Esophagus squamous epithelium (tissue), 4 donors: Measurements from ENCODE around the gene USP37.

ENCODE experiments used
- CTCF ChIP-seq, 6 experiments: fragments of 450-650 bp in 4 of 6; fragments of 200-600 bp in 2 of 6; sonication (generic) in 2 of 6; IDR thresholded peaks; one replicate each; pipeline ENCODE4 v1.5.1; 2016 to 2019; ENCODE audit warnings: antibody characterized with exemption in 6 of 6, mild to moderate bottlenecking in 4 of 6, moderate library complexity in 4 of 6
- POLR2A ChIP-seq, 4 donors: fragments of 450-650 bp; IDR thresholded peaks; one replicate each; pipeline ENCODE4 v1.6.1; 2017; ENCODE audit warnings: antibody characterized with exemption in 4 of 4, mild to moderate bottlenecking in 4 of 4, moderate library complexity in 3 of 4

GRCh38 chr2:218478544-218478943 is 89.6 kb downstream of the USP37 start:
- TF ChIP-seq CTCF (IDR thresholded peaks at IDR 0.05) = no peak
- TF ChIP-seq POLR2A (IDR thresholded peaks at IDR 0.05) = no peak
